H9 (cell line): ENCODE results near the gene EDEM1. TPM values are rescaled to one million over a fixed set of nuclear protein-coding genes. Genes with fewer than 3 reads are reported as not detected.
A peak's percentile ranks its signal among the peaks of the same experiment; 100 is the strongest.

ENCODE experiments used
- DNase-seq: peaks from one replicate; pipeline ENCODE4 v3.0.0-alpha.2; 2017
- H2AFZ ChIP-seq: one replicate; pipeline ENCODE4 v1.6.1; 2013; ENCODE audit warnings: mild to moderate bottlenecking, low read length, control low read depth, moderate library complexity
- H2AK5ac ChIP-seq: 2 replicates; pipeline ENCODE4 v1.6.1; 2013; ENCODE audit warnings: low read length, control low read depth, mixed read lengths; ENCODE audit not compliant: insufficient read length
- H2BK120ac ChIP-seq: one replicate; pipeline ENCODE4 v1.6.1; 2013; ENCODE audit warnings: low read depth, mild to moderate bottlenecking, low read length, control low read depth, inconsistent platforms; ENCODE audit not compliant: poor library complexity, severe bottlenecking
- H2BK12ac ChIP-seq: 2 replicates; pipeline ENCODE4 v1.6.1; 2013; ENCODE audit warnings: low read length, control low read depth, mixed read lengths, low read depth; ENCODE audit not compliant: insufficient read length
- H2BK15ac ChIP-seq: 2 replicates; pipeline ENCODE4 v1.6.1; 2013; ENCODE audit warnings: low read depth, low read length, control low read depth
- H2BK20ac ChIP-seq: one replicate; pipeline ENCODE4 v1.6.1; 2013; ENCODE audit warnings: low read depth, mild to moderate bottlenecking, low read length, control low read depth, inconsistent platforms; ENCODE audit not compliant: poor library complexity, severe bottlenecking
- H2BK5ac ChIP-seq: 2 replicates; pipeline ENCODE4 v1.6.1; 2013; ENCODE audit warnings: low read length, control low read depth, mixed read lengths; ENCODE audit not compliant: insufficient read length
- H3K14ac ChIP-seq: 2 replicates; pipeline ENCODE4 v1.6.1; 2013; ENCODE audit warnings: low read length, control low read depth; ENCODE audit not compliant: insufficient read depth
- H3K18ac ChIP-seq: 2 replicates; pipeline ENCODE4 v1.6.1; 2013; ENCODE audit warnings: low read depth, mild to moderate bottlenecking, mixed read lengths, low read length, control low read depth; ENCODE audit not compliant: insufficient read length
- H3K23ac ChIP-seq: 2 replicates; pipeline ENCODE4 v1.6.1; 2013; ENCODE audit warnings: low read length, control low read depth, mixed read lengths, low read depth; ENCODE audit not compliant: insufficient read length
- H3K23me2 ChIP-seq: 2 replicates; pipeline ENCODE4 v1.6.1; 2013; ENCODE audit warnings: low read depth, mild to moderate bottlenecking, mixed read lengths, low read length, control low read depth; ENCODE audit not compliant: insufficient read length, poor library complexity, severe bottlenecking
- H3K27ac ChIP-seq: 2 replicates; pipeline ENCODE4 v1.5.1; 2013; ENCODE audit warnings: low read length, control low read depth, mixed read lengths, low read depth; ENCODE audit not compliant: insufficient read length
- H3K27me3 ChIP-seq: 2 replicates; pipeline ENCODE4 v1.6.1; 2013; ENCODE audit warnings: low read length, control low read depth, inconsistent platforms; ENCODE audit not compliant: insufficient read depth
- H3K4ac ChIP-seq: 2 replicates; pipeline ENCODE4 v1.6.1; 2013; ENCODE audit warnings: low read depth, mild to moderate bottlenecking, control low read depth, inconsistent platforms, low read length, moderate library complexity
- H3K4me1 ChIP-seq: 2 replicates; pipeline ENCODE4 v1.6.1; 2013; ENCODE audit warnings: low read length, control low read depth, inconsistent platforms; ENCODE audit not compliant: insufficient read depth
- H3K4me2 ChIP-seq: 2 replicates; pipeline ENCODE4 v1.6.1; 2013; ENCODE audit warnings: low read length, control low read depth, mixed read lengths; ENCODE audit not compliant: insufficient read length, insufficient read depth
- H3K56ac ChIP-seq: 2 replicates; pipeline ENCODE4 v1.6.1; 2013; ENCODE audit warnings: low read depth, mild to moderate bottlenecking, mixed read lengths, low read length, control low read depth; ENCODE audit not compliant: insufficient read length
- H3K79me1 ChIP-seq: 2 replicates; pipeline ENCODE4 v1.6.1; 2013; ENCODE audit warnings: low read depth, mild to moderate bottlenecking, moderate library complexity, low read length, control low read depth, inconsistent platforms; ENCODE audit not compliant: insufficient read depth, poor library complexity, severe bottlenecking
- H3K79me2 ChIP-seq: 2 replicates; pipeline ENCODE4 v1.6.1; 2013; ENCODE audit warnings: low read length, control low read depth, inconsistent platforms; ENCODE audit not compliant: insufficient read depth
- H3K9ac ChIP-seq: 2 replicates; pipeline ENCODE4 v1.6.1; 2013; ENCODE audit warnings: low read length, control low read depth, mixed read lengths; ENCODE audit not compliant: insufficient read length; ENCODE audit errors: extremely low read depth
- H3K9me3 ChIP-seq: one replicate; pipeline ENCODE4 v1.6.1; 2013; ENCODE audit warnings: low read depth, low read length, inconsistent platforms; ENCODE audit not compliant: control insufficient read depth
- H3T11ph ChIP-seq: one replicate; pipeline ENCODE4 v1.6.1; 2013; ENCODE audit warnings: mild to moderate bottlenecking, low read length, control low read depth, inconsistent platforms
- H4K20me1 ChIP-seq: one replicate; pipeline ENCODE4 v1.6.1; 2013; ENCODE audit not compliant: control insufficient read depth, insufficient read length, insufficient read depth
- H4K5ac ChIP-seq: 2 replicates; pipeline ENCODE4 v1.6.1; 2013; ENCODE audit warnings: low read depth, mild to moderate bottlenecking, mixed read lengths, low read length, control low read depth; ENCODE audit not compliant: insufficient read length
- H4K8ac ChIP-seq: replicated peaks from 2 replicates; pipeline ENCODE4 v1.6.1; 2013; ENCODE audit warnings: low read length, control low read depth, mixed read lengths, low read depth; ENCODE audit not compliant: insufficient read length
- H4K91ac ChIP-seq: 2 replicates; pipeline ENCODE4 v1.6.1; 2013; ENCODE audit warnings: low read depth, mild to moderate bottlenecking, moderate library complexity, mixed read lengths, low read length, control low read depth; ENCODE audit not compliant: insufficient read length
- H3K27ac Mint-ChIP-seq, 3 experiments: 2 replicates in 2 of 3; 3 replicates in 1 of 3; pipeline ENCODE4 v1.8.0; 2020 to 2021; ENCODE audit warnings: mixed read lengths in 3 of 3, mild to moderate bottlenecking in 1 of 3, moderate library complexity in 1 of 3
- H3K27me3 Mint-ChIP-seq: 2 replicates; pipeline ENCODE4 v1.8.0; 2021; ENCODE audit warnings: low read depth, mild to moderate bottlenecking, moderate library complexity, mixed read lengths
- H3K36me3 Mint-ChIP-seq, 3 experiments: 2 replicates in 2 of 3; 3 replicates in 1 of 3; pipeline ENCODE4 v1.8.0; 2020 to 2021; ENCODE audit warnings: low read depth in 3 of 3, mixed read lengths in 3 of 3; ENCODE audit not compliant: insufficient read depth in 1 of 3
- H3K4me1 Mint-ChIP-seq, 2 experiments: 2 replicates each; pipeline ENCODE4 v1.8.0; 2020; ENCODE audit warnings: mixed read lengths in 2 of 2
- H3K4me3 Mint-ChIP-seq, 2 experiments: 2 replicates in 1 of 2; 3 replicates in 1 of 2; pipeline ENCODE4 v1.8.0; 2020 to 2021; ENCODE audit warnings: mild to moderate bottlenecking in 2 of 2, mixed read lengths in 2 of 2, moderate library complexity in 1 of 2
- H3K9me3 Mint-ChIP-seq, 2 experiments: 2 replicates in 1 of 2; 3 replicates in 1 of 2; pipeline ENCODE4 v1.8.0; 2020; ENCODE audit warnings: mild to moderate bottlenecking in 2 of 2, mixed read lengths in 2 of 2, moderate library complexity in 1 of 2
- CTCF ChIP-seq: fragments of 200-600 bp; sonication (generic); conservative IDR thresholded peaks from 3 replicates; pipeline ENCODE4 v1.8.0; 2021; ENCODE audit warnings: antibody characterized with exemption, mild to moderate bottlenecking
- WGBS: extraction: QIAGEN DNeasy Blood & Tissue Kit; methylation state at CpG from one replicate; pipeline ENCODE4 v1.1.7; 2013; ENCODE audit warnings: missing lambda C conversion rate, low lambda C conversion rate, mixed read lengths; ENCODE audit not compliant: insufficient read length; ENCODE audit errors: extremely low coverage; 5-methylcytosine and 5-hydroxymethylcytosine counted together
- total RNA-seq: library from RNA; stranded (reverse); gene quantifications from 2 replicates; pipeline ENCODE4 v1.2.1, GENCODE V29; 2021

EDEM1 gene
- total RNA-seq, 1 experiment from 2014 or later = 11.7 TPM

GRCh38 chr3:5153074-5153473, 34.4 kb upstream of the EDEM1 start:
- no peak for DNase-seq
- Histone ChIP-seq H3K79me2 (peaks cover 18% of the 10 kb centered on the region; the same call in 1 of the 2 replicates), H4K20me1 (no peaks in the 10 kb centered on the region), H2BK5ac (no peak overlapping the region), H3K23ac (no peak overlapping the region), H3K27ac (no peak overlapping the region), H3K4me1 (peaks cover 3% of the 10 kb centered on the region; the same call in 1 of the 2 replicates), H2BK120ac (no peak overlapping the region), H3K4ac (no peak overlapping the region), H2BK15ac (no peak overlapping the region), H2AFZ (no peak overlapping the region), H3T11ph (no peak overlapping the region), H2AK5ac (no peak overlapping the region), H3K27me3 (no peaks in the 10 kb centered on the region), H3K18ac (no peak overlapping the region), H3K9ac (no peak overlapping the region), H3K4me2 (no peak overlapping the region), H2BK20ac (no peak overlapping the region), H2BK12ac (no peak overlapping the region), H3K23me2 (no peaks in the 10 kb centered on the region), H3K79me1 (peaks cover 8% of the 10 kb centered on the region), H3K56ac (no peak overlapping the region), H4K8ac (no peak overlapping the region), H3K14ac (no peak overlapping the region), H4K5ac (no peak overlapping the region), H4K91ac (no peak overlapping the region), H3K9me3 (no peaks in the 10 kb centered on the region)
- WGBS = no CpG with 5 or more reads among the region's 4 CpGs
- Mint-ChIP-seq H3K4me1 (peaks cover 9 to 28% of the 10 kb centered on the region in 2 experiments), H3K27me3 (no peaks in the 10 kb centered on the region), H3K9me3 (no peaks in the 10 kb centered on the region; a peak in 1 of 5 replicates), H3K27ac (peak overlapping the region in 1 of 3 experiments; percentile 2; a peak in 3 of 7 replicates), H3K36me3 (peaks cover 0 to 3% (median 2%) of the 10 kb centered on the region in 3 experiments; a peak in 2 of 7 replicates), H3K4me3 (no peak overlapping the region)
- TF ChIP-seq CTCF = no peak
